Osteoblast (primary cell): Measurements from ENCODE around the gene WDR91. TPM values are rescaled to one million over a fixed set of nuclear protein-coding genes. Genes with fewer than 3 reads are reported as not detected.

Experiments
- DNase-seq: peaks from one replicate; pipeline ENCODE4 v3.0.0; 2011; ENCODE audit warnings: low spot score, mixed read lengths; ENCODE audit not compliant: insufficient read length; ENCODE audit errors: missing footprints
- H2AFZ ChIP-seq: 2 replicates; pipeline ENCODE4 v1.6.0; 2011; ENCODE audit warnings: mild to moderate bottlenecking, low read length
- H3K27ac ChIP-seq: 2 replicates; pipeline ENCODE4 v1.5.1; 2011; ENCODE audit warnings: mild to moderate bottlenecking, low read depth, low read length, moderate library complexity
- H3K27me3 ChIP-seq: 2 replicates; pipeline ENCODE4 v1.6.0; 2012; ENCODE audit warnings: mild to moderate bottlenecking, control low read depth, inconsistent platforms, low read length, moderate library complexity; ENCODE audit not compliant: insufficient read depth
- H3K36me3 ChIP-seq: 2 replicates; pipeline ENCODE4 v1.5.1; 2011; ENCODE audit warnings: mild to moderate bottlenecking, low read length, control low read depth, moderate library complexity; ENCODE audit not compliant: insufficient read depth
- H3K4me1 ChIP-seq: 2 replicates; pipeline ENCODE4 v1.5.1; 2011; ENCODE audit warnings: mild to moderate bottlenecking, low read length, control low read depth, moderate library complexity; ENCODE audit not compliant: insufficient read depth
- H3K4me2 ChIP-seq: 2 replicates; pipeline ENCODE4 v1.6.0; 2011; ENCODE audit warnings: mild to moderate bottlenecking, low read length; ENCODE audit not compliant: insufficient read depth
- H3K4me3 ChIP-seq: fragments of 200-600 bp; sonication (generic); 3 replicates; pipeline ENCODE4 v1.5.1; 2012; ENCODE audit warnings: mild to moderate bottlenecking, low read length, inconsistent platforms; ENCODE audit not compliant: insufficient read depth
- H3K79me2 ChIP-seq: 2 replicates; pipeline ENCODE4 v1.6.0; 2012; ENCODE audit warnings: mild to moderate bottlenecking, low read length, control low read depth, inconsistent platforms; ENCODE audit not compliant: insufficient read depth
- H3K9me3 ChIP-seq: 2 replicates; pipeline ENCODE4 v1.5.1; 2011; ENCODE audit warnings: low read depth, low read length, control low read depth
- H4K20me1 ChIP-seq: 2 replicates; pipeline ENCODE4 v1.6.0; 2012; ENCODE audit warnings: mild to moderate bottlenecking, low read length, control low read depth; ENCODE audit not compliant: insufficient read depth
- CTCF ChIP-seq: IDR thresholded peaks from 2 replicates; pipeline ENCODE4 v1.5.1; 2011; ENCODE audit warnings: mild to moderate bottlenecking, low read depth, low read length, moderate library complexity; ENCODE audit errors: extremely low read depth
- total RNA-seq: library from RNA; depleted of rRNA; stranded (reverse); fragments of >200 nt; gene quantifications from 2 replicates; pipeline ENCODE4 v1.2.3, GENCODE V29; 2012

WDR91 gene
- total RNA-seq, 1 donor: 8.7 TPM

- Histone ChIP-seq H3K4me2 (no peak overlapping the region), H2AFZ (no peak overlapping the region), H3K79me2 (no peaks in the 10 kb centered on the region), H3K4me3 (no peak overlapping the region), H3K27ac (no peak overlapping the region), H4K20me1 (no peaks in the 10 kb centered on the region), H3K4me1 (no peaks in the 10 kb centered on the region), H3K27me3 (peaks cover 19% of the 10 kb centered on the region), H3K9me3 (no peaks in the 10 kb centered on the region), H3K36me3 (no peaks in the 10 kb centered on the region)
- no peak for TF ChIP-seq CTCF
- DNase-seq: no peak
Measured at GRCh38 chr7:135242096-135242684, 30.9 kb upstream of the WDR91 start.

- Histone ChIP-seq H4K20me1 (no peaks in the 10 kb centered on the region), H3K4me2 (no peak overlapping the region), H3K27ac (no peak overlapping the region), H3K36me3 (no peaks in the 10 kb centered on the region), H3K79me2 (no peaks in the 10 kb centered on the region), H3K27me3 (peaks cover 19% of the 10 kb centered on the region), H2AFZ (no peak overlapping the region), H3K9me3 (no peaks in the 10 kb centered on the region), H3K4me3 (no peak overlapping the region), H3K4me1 (no peaks in the 10 kb centered on the region)
- TF ChIP-seq CTCF: no peak
- no peak for DNase-seq
Measured at GRCh38 chr7:135240441-135240840, 29.1 kb upstream of the WDR91 start.

DNA sequence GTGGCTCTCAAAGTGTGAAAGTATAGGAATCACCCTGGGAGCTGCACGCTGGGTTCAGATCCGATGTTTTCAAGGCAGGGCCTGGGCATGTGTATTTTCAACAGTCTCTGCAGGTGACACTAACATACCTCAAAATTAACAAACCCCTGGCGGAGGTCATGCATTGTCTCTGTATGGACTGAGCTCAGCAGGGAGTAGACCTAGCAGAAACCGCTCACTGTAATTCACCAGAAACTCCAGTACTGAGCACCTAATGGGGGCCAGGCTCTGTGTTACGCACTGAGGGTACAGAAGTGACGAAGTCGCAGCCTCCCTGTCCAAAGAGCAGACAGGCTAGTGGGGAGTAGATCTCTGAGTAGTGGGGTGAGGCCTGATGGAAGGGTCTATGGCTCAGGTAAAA is 27.9 kb upstream of the WDR91 start:
- Histone ChIP-seq H3K4me3 (no peak overlapping the region), H3K4me2 (no peak overlapping the region), H3K4me1 (no peaks in the 10 kb centered on the region), H4K20me1 (no peaks in the 10 kb centered on the region), H3K9me3 (no peaks in the 10 kb centered on the region), H3K27ac (no peak overlapping the region), H3K27me3 (peaks cover 12% of the 10 kb centered on the region), H3K79me2 (no peaks in the 10 kb centered on the region), H3K36me3 (no peaks in the 10 kb centered on the region), H2AFZ (no peak overlapping the region)
- TF ChIP-seq CTCF: no peak
- DNase-seq: no peak

DNA sequence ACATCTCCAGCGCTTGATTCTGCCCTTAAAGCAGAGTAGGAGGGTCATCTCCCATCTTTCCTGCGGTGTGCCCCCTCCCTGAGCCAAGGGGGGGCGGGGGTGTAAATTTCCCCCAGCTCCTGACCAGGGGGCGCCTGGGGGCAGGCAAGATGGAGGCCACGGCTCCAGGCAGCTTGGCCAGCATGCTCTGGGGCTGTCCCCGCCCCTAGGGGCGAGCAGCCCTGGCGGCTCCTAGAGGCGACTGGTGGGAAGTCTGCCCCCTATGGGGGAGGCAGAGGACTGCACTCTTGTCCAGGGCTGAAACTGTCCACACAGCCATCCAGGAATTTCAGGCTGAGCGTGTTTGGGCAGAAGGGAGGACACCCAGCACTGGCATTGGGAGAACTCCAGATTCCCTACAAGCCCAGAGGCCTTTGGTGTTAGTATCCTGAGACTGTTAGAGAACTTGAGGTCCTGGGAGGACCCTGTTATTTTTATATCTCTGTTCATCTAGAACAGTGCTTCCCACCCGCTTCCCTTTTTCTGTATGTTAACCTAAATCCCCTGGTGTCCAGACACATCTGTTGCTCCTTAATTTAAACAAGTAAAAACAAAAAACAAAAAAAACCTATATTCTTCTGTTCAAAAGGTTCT is 26.9 kb upstream of the WDR91 start:
- Histone ChIP-seq H3K36me3 (no peaks in the 10 kb centered on the region), H4K20me1 (no peaks in the 10 kb centered on the region), H3K4me3 (no peak overlapping the region), H2AFZ (no peak overlapping the region), H3K27ac (no peak overlapping the region), H3K79me2 (no peaks in the 10 kb centered on the region), H3K9me3 (no peaks in the 10 kb centered on the region), H3K4me1 (no peaks in the 10 kb centered on the region), H3K4me2 (no peak overlapping the region), H3K27me3 (peaks cover 9% of the 10 kb centered on the region)
- no peak for DNase-seq
- peak; percentile 35 for TF ChIP-seq CTCF
